HG02973 (cell line): Measurements from ENCODE around the gene OVOL1.
"Not testable (repeated sequence)": the region's sequence is repeated elsewhere in the genome, so short reads cannot be mapped to it uniquely, and the experiment has no call there.

Experiments used
- ATAC-seq: cut with Tn5 transposase; IDR thresholded peaks from one replicate; pipeline ENCODE4 v1.9.1; 2021; ENCODE audit warnings: moderate library complexity; ENCODE audit not compliant: unreplicated experiment

Gene OVOL1

DNA sequence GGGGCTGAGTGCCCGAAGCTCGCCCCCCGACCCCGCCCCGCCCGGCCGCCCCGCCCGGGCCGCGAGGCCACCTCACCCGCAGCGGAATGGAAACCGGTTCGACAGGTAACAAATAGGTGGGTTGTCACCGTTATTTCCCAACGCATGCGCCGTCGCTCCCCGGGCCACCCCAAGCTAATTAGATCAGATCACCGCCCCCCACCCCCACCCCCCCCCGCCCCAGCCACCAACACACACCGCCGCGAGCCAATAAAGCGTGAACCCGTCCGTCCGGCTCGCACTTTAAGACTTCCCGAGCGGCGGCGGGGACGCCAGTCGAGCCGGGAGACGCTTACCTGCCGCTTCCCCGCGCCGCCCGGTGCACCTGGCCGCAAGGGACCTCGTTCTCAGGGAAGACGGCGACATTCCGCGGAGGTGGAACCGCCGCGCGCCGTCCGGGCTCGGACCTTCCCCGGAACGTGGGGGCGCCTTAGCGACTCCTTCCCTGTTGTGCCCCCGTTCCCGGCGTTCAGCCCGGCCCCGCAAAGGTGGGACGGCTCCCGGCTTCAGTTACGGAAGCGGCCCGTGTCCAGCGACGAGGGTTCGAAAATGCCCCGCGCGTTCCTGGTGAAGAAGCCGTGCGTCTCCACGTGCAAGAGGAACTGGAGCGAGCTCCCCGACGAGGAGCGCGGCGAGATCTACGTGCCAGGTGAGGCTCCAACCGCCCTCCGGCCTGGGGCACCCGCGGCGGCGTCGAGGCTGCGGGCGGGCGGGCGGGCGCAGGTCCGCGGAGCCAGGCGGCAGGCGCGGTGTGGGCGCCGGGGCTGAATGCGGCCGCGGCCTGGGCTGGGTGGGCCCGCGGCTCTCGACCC, at the start of gene OVOL1:
TSS of gene OVOL1 (plus strand) at position 278 of the 851 bp plus-strand sequence. CDS start at position 589, 311 bp downstream.
- ATAC-seq, result no peak

GRCh38 chr11:65739022-65739421, 47.8 kb upstream of the OVOL1 start:
- no peak for ATAC-seq

DNA sequence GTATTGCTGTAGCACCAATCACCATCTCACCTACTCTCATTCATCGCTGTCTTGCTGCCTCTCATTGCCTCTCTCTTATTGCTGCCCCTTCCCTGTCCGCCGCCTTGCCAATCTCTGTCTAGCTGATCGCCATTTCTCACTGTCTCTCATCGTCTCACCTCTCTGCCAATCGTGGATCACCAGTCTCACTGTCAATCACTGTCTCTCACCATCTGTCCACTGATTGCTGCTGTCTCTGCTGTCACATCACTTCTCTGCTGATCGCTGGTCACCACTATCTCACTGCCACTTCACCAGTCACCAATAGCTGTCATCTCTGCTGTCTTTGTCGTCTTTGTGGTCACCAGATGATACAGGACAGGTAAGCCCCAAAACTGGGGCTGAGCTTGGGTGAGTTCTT, 45.7 kb upstream of the OVOL1 start:
- no peak for ATAC-seq

- ATAC-seq, result no peak
These were observed 44.5 kb upstream of the OVOL1 start for GRCh38 chr11:65742353-65742752.

GRCh38 chr11:65743681-65744025, 43.2 kb upstream of the OVOL1 start:
- ATAC-seq, result no peak

DNA sequence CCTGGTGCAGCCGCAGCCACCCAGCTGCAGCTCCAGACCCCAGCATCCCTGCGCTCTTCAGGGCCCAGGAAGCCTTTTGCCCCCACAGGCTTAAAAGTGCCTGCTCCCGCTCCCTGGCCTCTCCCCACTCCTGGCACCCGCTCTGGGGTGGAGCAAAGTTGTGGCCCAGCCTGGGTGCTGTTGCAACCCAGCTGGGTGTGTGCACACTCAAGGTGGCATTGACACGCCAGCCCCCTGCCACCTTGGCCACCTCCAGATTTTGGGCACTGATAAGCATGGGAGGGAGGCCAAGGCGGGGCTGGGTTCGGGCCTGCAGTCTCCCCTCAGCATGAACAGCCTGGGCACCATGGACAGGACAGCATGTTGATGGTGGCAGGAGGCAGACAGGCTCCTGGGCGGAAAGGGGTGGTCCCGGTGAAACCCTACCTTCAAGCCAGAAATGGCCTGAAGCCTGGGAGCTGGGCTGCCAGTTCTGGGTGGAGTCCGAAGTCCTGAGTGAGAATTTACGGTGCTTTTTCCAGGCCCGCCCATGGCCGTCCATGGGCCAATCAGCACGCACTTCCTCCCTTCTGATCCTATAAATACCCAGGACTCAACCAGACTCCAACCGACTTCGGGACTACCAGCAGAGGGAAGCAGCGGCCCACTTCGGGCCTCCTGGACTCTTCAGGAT, 42.7 kb upstream of the OVOL1 start:
- ATAC-seq, result no peak

- ATAC-seq, result no peak
These were observed 42.2 kb upstream of the OVOL1 start for GRCh38 chr11:65744699-65745042.

DNA sequence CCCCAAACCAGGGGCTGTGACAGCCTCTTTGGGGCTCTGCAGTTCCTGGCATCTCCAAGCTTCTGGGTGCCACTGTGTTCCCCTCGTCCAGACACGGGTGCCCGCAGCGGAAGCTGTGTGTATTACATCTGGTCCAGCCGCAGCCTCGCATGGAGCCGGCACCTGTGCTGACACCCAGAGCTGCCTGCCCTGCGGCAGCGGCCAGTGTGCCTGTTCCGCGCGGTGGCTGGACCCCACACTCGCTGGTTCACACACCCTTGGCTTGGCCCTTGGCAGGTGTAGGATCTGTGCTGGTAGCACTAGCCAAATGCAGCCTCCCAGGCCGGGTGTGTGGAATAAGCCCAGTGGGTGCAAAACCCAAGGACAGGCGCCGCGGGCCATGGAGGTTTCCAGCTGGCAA, 41.8 kb upstream of the OVOL1 start:
- ATAC-seq, result no peak

DNA sequence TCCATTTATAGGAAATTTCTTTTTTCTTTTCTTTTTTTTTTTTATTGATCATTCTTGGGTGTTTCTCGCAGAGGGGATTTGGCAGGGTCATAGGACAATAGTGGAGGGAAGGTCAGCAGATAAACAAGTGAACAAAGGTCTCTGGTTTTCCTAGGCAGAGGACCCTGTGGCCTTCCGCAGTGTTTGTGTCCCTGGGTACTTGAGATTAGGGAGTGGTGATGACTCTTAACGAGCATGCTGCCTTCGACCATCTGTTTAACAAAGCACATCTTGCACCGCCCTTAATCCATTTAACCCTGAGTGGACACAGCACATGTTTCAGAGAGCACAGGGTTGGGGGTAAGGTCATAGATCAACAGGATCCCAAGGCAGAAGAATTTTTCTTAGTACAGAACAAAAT, 24.7 kb upstream of the OVOL1 start:
- not testable (repeated sequence) for ATAC-seq

DNA sequence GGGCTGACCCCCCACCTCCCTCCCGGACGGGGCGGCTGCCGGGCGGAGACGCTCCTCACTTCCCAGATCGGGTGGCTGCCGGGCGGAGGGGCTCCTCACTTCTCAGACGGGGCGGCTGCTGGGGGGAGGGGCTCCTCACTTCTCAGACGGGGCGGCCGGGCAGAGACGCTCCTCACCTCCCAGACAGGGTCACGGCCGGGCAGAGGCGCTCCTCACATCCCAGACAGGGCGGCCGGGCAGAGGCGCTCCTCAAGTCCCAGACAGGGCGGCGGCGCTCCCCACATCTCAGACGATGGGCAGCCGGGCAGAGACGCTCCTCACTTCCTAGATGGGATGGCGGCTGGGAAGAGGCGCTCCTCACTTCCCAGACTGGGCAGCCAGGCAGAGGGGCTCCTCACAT, 24.0 kb upstream of the OVOL1 start:
- not testable (repeated sequence) for ATAC-seq

- no peak for ATAC-seq
These were observed 22.4 kb upstream of the OVOL1 start for GRCh38 chr11:65764434-65764833.

DNA sequence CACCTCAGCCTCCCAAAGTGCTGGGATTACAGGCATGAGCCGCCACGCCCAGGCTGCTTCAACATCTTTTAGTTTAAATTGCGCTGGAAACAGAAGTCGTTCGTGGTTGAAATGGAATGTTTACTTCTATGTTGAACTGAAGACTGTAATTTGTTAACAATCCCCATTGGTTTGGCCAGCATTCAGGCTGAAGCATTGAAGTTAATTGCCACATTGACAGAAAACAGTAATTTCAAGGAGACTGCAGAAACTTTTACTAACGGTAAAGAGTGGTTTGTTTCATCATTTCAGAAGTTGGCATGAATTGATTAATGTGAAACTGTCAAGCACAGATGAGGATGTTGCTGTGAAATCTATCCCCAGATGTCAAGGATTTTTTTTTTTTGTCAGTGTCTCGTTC, 20.3 kb upstream of the OVOL1 start:
- no peak for ATAC-seq

- no peak for ATAC-seq
These were observed 19.5 kb upstream of the OVOL1 start for GRCh38 chr11:65767406-65767805.

- ATAC-seq, result not testable (repeated sequence)
These were observed 19.1 kb upstream of the OVOL1 start for GRCh38 chr11:65767806-65768205.

GRCh38 chr11:65770951-65771567, 15.8 kb upstream of the OVOL1 start:
- no peak for ATAC-seq

GRCh38 chr11:65771589-65772112, 15.2 kb upstream of the OVOL1 start:
- no peak for ATAC-seq

- ATAC-seq, result no peak
These were observed 13.0 kb upstream of the OVOL1 start for GRCh38 chr11:65773784-65774411.

GRCh38 chr11:65774525-65775306, 12.1 kb upstream of the OVOL1 start:
- ATAC-seq, result no peak

DNA sequence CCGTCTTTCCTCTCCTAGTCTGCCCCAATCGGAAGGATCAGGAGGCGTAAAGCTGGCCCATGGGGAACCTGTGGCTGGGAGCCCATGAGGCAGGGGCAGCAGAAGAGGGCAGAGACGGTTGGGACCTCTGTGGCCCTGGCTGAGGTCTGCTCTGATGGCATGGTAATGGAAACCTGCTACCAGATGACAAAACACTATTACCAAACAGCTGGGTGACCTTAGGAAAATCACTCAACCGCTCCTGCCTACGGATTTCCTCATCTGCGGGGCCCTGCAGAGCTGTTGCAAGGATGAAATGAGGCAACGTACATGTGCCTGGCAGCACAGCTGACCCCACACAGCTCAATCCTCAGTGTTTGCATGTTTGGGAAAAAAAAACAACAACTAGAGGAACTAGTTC, 10.7 kb upstream of the OVOL1 start:
- no peak for ATAC-seq

DNA sequence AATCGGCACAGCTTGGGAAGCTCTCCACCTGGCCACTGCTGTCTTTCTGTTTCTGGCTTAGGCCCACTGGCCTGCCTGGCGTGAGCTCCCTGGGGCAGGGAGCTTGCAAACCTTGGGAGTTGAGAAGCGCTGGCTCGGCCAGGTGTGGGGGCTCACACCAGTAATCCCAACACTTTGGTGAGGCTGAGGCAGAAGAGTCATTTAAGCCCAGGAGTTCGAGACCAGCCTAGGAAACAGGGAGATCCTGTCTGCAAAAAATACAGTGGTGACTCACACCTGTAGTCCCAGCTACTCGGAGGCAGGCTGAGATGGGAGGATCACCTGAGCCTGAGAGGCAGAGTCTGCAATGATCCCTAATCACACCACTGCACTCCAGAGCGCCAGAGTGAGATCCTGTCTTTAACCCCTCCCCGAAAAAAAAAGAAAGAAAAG, 10.1 kb upstream of the OVOL1 start:
- no peak for ATAC-seq

DNA sequence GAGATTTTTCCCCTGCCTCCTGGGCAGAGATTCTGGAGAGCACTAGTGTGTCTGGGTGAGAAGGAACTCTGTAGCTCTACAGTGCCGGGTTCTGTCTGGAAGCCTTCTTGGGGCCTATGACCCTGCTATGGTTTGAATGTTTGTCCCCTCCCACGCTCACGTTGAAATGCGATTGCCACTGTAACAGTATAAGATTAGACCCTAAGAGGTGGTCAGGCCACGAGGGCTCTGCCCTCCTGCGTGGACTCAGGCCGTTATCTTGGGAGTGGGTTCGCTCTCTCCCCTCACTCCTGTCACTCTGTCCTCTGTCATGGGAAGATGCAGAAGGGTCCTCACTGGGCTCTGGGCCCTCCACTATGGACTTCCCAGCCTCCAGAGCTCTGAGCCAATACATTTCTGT, 9.6 kb upstream of the OVOL1 start:
- no peak for ATAC-seq
